ENCODE measurements around the gene NKAPD1.
A peak's percentile ranks its signal among the peaks of the same experiment; 100 is the strongest.

Gene NKAPD1

DNA sequence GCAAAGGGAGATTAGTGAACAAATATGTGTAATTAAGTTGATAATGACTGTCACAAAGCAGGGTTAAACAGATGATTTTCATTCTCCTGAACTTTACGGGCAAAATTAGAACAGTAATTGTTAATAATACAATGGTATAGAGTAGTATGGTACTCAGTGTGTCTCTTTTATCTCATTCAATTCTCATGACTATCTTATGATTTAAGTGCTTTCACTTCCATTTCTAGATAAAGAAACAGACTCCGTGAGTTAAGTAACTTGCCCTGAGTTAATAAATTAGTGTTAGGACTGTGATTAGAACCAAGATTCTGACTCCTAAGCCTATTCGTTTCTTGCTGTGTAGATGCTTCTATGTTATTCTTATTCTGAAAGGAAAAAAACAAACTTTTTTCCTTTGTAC, 22.3 kb upstream of the NKAPD1 start:
- H3K9ac ChIP-seq (ENCODE audit: insufficient read length, low read depth), result no peak overlapping the region
- peaks cover 37% of the 10 kb centered on the region for H3K36me3 ChIP-seq (ENCODE audit: insufficient read depth, insufficient read length, low read length)
- no peak for TF ChIP-seq YY1 (IDR thresholded peaks at IDR 0.05; ENCODE audit: insufficient read depth, insufficient read length)
- TF ChIP-seq SUZ12 (IDR thresholded peaks at IDR 0.05; ENCODE audit: extremely low read depth, insufficient read depth, insufficient read length), result no peak
- no peak for TF ChIP-seq ZNF274 (IDR thresholded peaks at IDR 0.05; ENCODE audit: low read depth, low read length)

DNA sequence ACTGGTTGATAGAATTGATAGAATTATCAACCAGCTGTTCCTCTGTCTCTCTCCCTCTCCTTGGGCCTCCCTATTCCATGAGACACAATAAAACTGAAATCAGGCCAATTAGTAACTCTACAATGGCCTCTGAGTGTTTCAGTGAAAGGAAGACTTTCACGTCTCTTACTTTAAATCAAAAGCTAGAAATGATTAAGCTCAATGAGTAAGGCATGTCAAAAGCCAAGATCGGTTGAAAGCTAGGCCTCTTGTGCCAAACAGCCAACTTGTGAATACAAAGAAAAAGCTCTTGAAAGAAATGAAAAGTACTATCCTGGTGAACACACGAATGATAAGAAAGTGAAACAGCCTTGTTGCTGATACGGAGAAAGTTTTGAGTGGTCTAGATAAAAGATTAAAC, 16.9 kb upstream of the NKAPD1 start:
- H3K36me3 ChIP-seq (ENCODE audit: insufficient read depth, insufficient read length, low read length), result peaks cover 59% of the 10 kb centered on the region

More for the DNA sequence above, 22.3 kb upstream of the NKAPD1 start:
- H3K27me3 ChIP-seq (ENCODE audit: insufficient read depth, insufficient read length), result no peaks in the 10 kb centered on the region
- H3K4me3 ChIP-seq (ENCODE audit: insufficient read length, low read depth), result no peak overlapping the region
- H3K9me3 ChIP-seq (ENCODE audit: insufficient read depth, low read length), result no peaks in the 10 kb centered on the region
- H3K4me1 ChIP-seq (ENCODE audit: insufficient read depth, insufficient read length), result no peaks in the 10 kb centered on the region
- DNase-seq (ENCODE audit: low read depth, low spot score), result no peak

DNA sequence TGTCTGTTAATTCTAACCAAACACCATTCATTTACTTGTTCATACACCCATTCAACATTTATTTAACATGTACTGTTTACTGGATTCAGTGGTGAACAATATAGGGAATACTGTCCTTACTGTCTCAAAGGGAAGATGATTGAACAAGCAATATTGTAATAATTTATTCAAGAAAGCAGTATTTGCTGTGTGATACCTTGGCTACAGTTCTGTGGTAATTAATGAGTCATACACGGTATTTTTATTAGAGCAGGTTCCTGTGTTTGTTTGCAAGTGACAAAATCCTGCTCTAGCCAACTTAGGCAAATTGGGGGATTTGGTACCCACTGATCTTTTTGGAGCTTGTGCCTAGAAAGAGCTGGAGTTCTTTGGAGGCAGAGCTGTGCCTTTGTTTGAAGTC, 16.0 kb upstream of the NKAPD1 start:
- H3K36me3 ChIP-seq (ENCODE audit: insufficient read depth, insufficient read length, low read length), result peaks cover 62% of the 10 kb centered on the region
- TF ChIP-seq ZNF274 (IDR thresholded peaks at IDR 0.05; ENCODE audit: low read depth, low read length) (no peak), SUZ12 (IDR thresholded peaks at IDR 0.05; ENCODE audit: extremely low read depth, insufficient read depth, insufficient read length) (no peak), YY1 (IDR thresholded peaks at IDR 0.05; ENCODE audit: insufficient read depth, insufficient read length) (no peak)
- no peaks in the 10 kb centered on the region for H3K4me1 ChIP-seq (ENCODE audit: insufficient read depth, insufficient read length)
- no peak for DNase-seq (ENCODE audit: low read depth, low spot score)
- no peaks in the 10 kb centered on the region for H3K27me3 ChIP-seq (ENCODE audit: insufficient read depth, insufficient read length)
- H3K4me3 ChIP-seq (ENCODE audit: insufficient read length, low read depth), result no peak overlapping the region
- H3K9ac ChIP-seq (ENCODE audit: insufficient read length, low read depth), result no peak overlapping the region
- no peaks in the 10 kb centered on the region for H3K9me3 ChIP-seq (ENCODE audit: insufficient read depth, low read length)

More for the DNA sequence above, 16.9 kb upstream of the NKAPD1 start:
- Histone ChIP-seq H3K4me3 (ENCODE audit: insufficient read length, low read depth) (no peak overlapping the region), H3K9me3 (ENCODE audit: insufficient read depth, low read length) (no peaks in the 10 kb centered on the region), H3K4me1 (ENCODE audit: insufficient read depth, insufficient read length) (no peaks in the 10 kb centered on the region), H3K27me3 (ENCODE audit: insufficient read depth, insufficient read length) (no peaks in the 10 kb centered on the region), H3K9ac (ENCODE audit: insufficient read length, low read depth) (no peak overlapping the region)
- DNase-seq (ENCODE audit: low read depth, low spot score), result no peak
- TF ChIP-seq ZNF274 (IDR thresholded peaks at IDR 0.05; ENCODE audit: low read depth, low read length) (no peak), SUZ12 (IDR thresholded peaks at IDR 0.05; ENCODE audit: extremely low read depth, insufficient read depth, insufficient read length) (no peak), YY1 (IDR thresholded peaks at IDR 0.05; ENCODE audit: insufficient read depth, insufficient read length) (no peak)

DNA sequence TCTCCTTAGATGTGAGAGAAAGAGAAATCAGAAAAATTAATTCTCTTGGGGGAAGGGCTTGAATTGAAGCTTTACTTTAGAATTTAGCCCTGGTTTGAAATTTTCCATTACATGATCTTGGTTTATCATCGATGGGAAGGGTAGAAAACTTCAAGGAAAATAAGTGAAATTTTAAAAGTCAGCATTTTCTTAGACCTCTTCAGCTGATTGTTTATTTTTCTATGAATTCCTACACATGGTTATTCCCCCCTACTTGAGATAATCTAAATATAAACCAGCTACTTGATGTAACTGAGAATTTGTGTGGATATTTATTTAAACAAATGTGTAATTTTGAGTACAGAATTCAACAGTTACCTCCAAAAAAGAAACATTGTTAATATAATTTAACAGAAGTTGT, 11.2 kb upstream of the NKAPD1 start:
- Histone ChIP-seq H3K9ac (ENCODE audit: insufficient read length, low read depth) (no peak overlapping the region), H3K9me3 (ENCODE audit: insufficient read depth, low read length) (no peaks in the 10 kb centered on the region), H3K4me1 (ENCODE audit: insufficient read depth, insufficient read length) (no peaks in the 10 kb centered on the region), H3K4me3 (ENCODE audit: insufficient read length, low read depth) (no peak overlapping the region), H3K27me3 (ENCODE audit: insufficient read depth, insufficient read length) (no peaks in the 10 kb centered on the region), H3K36me3 (ENCODE audit: insufficient read depth, insufficient read length, low read length) (peaks cover 49% of the 10 kb centered on the region)
- DNase-seq (ENCODE audit: low read depth, low spot score), result no peak
- no peak for TF ChIP-seq YY1 (IDR thresholded peaks at IDR 0.05; ENCODE audit: insufficient read depth, insufficient read length)
- no peak for TF ChIP-seq SUZ12 (IDR thresholded peaks at IDR 0.05; ENCODE audit: extremely low read depth, insufficient read depth, insufficient read length)
- no peak for TF ChIP-seq ZNF274 (IDR thresholded peaks at IDR 0.05; ENCODE audit: low read depth, low read length)

DNA sequence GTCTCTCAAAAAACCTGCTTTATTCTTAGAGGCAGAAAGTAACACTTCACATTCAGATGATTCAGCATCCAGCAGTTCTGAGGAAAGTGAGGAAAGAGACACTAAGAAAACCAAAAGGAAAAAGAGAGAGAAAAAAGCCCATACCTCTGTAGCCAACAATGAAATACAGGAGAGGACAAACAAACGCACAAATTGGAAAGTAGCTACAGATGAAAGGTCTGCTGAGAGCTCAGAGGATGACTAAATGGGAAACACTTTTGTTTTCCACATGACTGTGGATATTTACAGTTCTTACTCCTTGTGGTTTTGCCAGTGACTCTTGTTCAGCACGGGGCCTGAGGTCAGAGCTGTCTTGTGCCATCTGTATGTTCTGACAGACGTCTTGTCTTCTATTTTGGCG, 8.6 kb downstream of the NKAPD1 start:
- peaks cover 1% of the 10 kb centered on the region for H3K4me1 ChIP-seq (ENCODE audit: insufficient read depth, insufficient read length)
- H3K4me3 ChIP-seq (ENCODE audit: insufficient read length, low read depth), result no peak overlapping the region
- no peaks in the 10 kb centered on the region for H3K9me3 ChIP-seq (ENCODE audit: insufficient read depth, low read length)
- no peak overlapping the region for H3K9ac ChIP-seq (ENCODE audit: insufficient read length, low read depth)
- TF ChIP-seq SUZ12 (IDR thresholded peaks at IDR 0.05; ENCODE audit: extremely low read depth, insufficient read depth, insufficient read length), result no peak
- TF ChIP-seq ZNF274 (IDR thresholded peaks at IDR 0.05; ENCODE audit: low read depth, low read length), result no peak
- TF ChIP-seq YY1 (IDR thresholded peaks at IDR 0.05; ENCODE audit: insufficient read depth, insufficient read length), result no peak
- H3K27me3 ChIP-seq (ENCODE audit: insufficient read depth, insufficient read length), result no peaks in the 10 kb centered on the region
- no peak for DNase-seq (ENCODE audit: low read depth, low spot score)
- H3K36me3 ChIP-seq (ENCODE audit: insufficient read depth, insufficient read length, low read length), result peaks cover 61% of the 10 kb centered on the region

DNA sequence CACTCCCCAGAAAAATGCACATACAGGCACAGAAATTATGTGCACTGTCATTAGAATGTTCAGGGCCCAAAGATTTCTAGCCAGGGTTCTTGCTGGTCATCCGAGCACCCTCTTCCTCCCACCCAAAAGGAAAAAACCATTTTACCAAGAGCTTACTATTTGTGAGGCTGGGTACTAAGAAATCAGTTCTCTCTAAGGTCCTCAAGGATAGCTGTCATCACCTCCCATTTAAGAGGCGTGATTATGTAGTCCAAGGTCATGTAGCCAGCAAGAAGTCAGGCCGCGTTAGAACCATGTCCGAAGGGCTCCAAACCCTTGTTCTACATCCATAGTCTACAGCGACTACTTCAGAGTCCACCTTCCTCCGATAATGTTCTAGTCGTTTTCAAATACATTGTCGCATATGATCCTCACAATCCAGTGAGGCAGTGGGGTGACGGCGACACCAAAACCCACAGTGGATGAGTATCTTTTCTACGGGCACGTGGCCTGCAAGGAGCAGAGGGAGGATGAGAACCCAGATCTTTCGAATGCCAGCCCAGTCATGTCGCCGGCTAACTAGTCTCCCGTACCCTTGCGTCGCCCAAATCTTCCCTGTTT, 11.8 kb downstream of the NKAPD1 start:
- Histone ChIP-seq H3K9me3 (ENCODE audit: insufficient read depth, low read length) (no peaks in the 10 kb centered on the region), H3K4me3 (ENCODE audit: insufficient read length, low read depth) (peak overlapping the region; percentile 98), H3K9ac (ENCODE audit: insufficient read length, low read depth) (peak overlapping the region; percentile 98), H3K27me3 (ENCODE audit: insufficient read depth, insufficient read length) (no peaks in the 10 kb centered on the region), H3K4me1 (ENCODE audit: insufficient read depth, insufficient read length) (peaks cover 2% of the 10 kb centered on the region), H3K36me3 (ENCODE audit: insufficient read depth, insufficient read length, low read length) (peaks cover 62% of the 10 kb centered on the region)
- no peak for DNase-seq (ENCODE audit: low read depth, low spot score)
- TF ChIP-seq ZNF274 (IDR thresholded peaks at IDR 0.05; ENCODE audit: low read depth, low read length) (no peak), YY1 (IDR thresholded peaks at IDR 0.05; ENCODE audit: insufficient read depth, insufficient read length) (no peak), SUZ12 (IDR thresholded peaks at IDR 0.05; ENCODE audit: extremely low read depth, insufficient read depth, insufficient read length) (no peak)

DNA sequence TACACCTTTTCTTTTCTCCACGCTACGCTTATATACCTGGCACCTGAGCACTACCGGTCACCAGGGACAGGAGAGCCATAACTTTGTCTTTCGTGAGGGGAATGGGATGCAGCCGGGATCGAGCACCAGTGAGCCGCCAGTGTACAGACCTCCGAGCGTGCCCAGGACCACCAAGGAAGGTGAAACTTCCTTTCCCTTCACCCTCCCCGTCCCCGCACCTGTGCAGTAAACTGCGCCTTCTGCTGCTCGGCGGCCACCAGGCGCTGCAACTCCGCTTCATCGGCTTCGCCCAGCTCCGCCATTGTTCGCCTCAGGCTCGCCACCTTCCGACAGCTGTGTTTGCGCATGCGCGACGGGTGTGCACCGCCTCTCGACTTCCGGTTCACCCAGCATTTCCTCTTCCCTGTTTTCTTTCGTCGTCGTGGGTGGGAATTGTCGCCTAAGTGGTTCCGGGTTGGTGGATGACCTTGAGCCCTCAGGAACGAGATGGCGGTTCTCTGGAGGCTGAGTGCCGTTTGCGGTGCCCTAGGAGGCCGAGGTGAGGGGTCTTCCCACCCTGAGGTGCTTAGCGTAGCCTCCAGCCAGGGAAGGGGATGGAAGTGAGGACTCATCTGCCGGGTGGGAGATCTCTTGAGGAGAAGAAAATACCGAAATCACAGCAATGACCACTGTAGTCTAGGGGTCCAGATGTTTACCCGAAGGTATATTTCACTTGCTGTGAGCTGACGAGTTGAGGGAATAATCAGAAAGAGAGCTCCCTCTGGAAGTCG, 12.5 kb downstream of the NKAPD1 start, which contains the start of the genes SDHD and TIMM8B:
SDHD (plus strand) TSS at position 452 of the 770 bp plus-strand sequence; CDS start at position 487, 35 bp downstream.
TIMM8B (minus strand) TSS at position 335 of the 770 bp plus-strand sequence; CDS start at position 302, 33 bp downstream.
- no peaks in the 10 kb centered on the region for H3K9me3 ChIP-seq (ENCODE audit: insufficient read depth, low read length)
- peak within 1 kb of the TSS; percentile 98 for H3K4me3 ChIP-seq (ENCODE audit: insufficient read length, low read depth)
- H3K9ac ChIP-seq (ENCODE audit: insufficient read length, low read depth), result peak within 1 kb of the TSS; percentile 98
- no peaks in the 10 kb centered on the region for H3K27me3 ChIP-seq (ENCODE audit: insufficient read depth, insufficient read length)
- H3K4me1 ChIP-seq (ENCODE audit: insufficient read depth, insufficient read length), result peaks cover 2% of the 10 kb centered on the region
- H3K36me3 ChIP-seq (ENCODE audit: insufficient read depth, insufficient read length, low read length), result peaks cover 66% of the 10 kb centered on the region
- TF ChIP-seq YY1 (IDR thresholded peaks at IDR 0.05; ENCODE audit: insufficient read depth, insufficient read length) (peak; percentile 77), SUZ12 (IDR thresholded peaks at IDR 0.05; ENCODE audit: extremely low read depth, insufficient read depth, insufficient read length) (no peak)
- peak; percentile 94 for DNase-seq (ENCODE audit: low read depth, low spot score)

All from NT2/D1 (cell line).